Dermis microvascular lymphatic vessel endothelial cell (primary cell): ENCODE data around the gene CAV1. TPM values are rescaled to one million over a fixed set of nuclear protein-coding genes. Genes with fewer than 3 reads are reported as not detected.
A peak's percentile ranks its signal among the peaks of the same experiment; 100 is the strongest.
"Not testable (repeated sequence)": the region's sequence is repeated elsewhere in the genome, so short reads cannot be mapped to it uniquely, and the experiment has no call there.

Experiments used
- DNase-seq, 2 donors: peaks; one replicate each; pipeline versions ENCODE4 v3.0.0 to v3.0.0-alpha.2; 2010; ENCODE audit warnings: low read depth in 2 of 2
- total RNA-seq: library from RNA; depleted of rRNA; stranded (reverse); fragments of >200 nt; gene quantifications from 2 replicates; pipeline ENCODE4 v1.2.1, GENCODE V29; 2014

Gene CAV1
- 644 and 1,184 TPM in 2 replicates for total RNA-seq

DNA sequence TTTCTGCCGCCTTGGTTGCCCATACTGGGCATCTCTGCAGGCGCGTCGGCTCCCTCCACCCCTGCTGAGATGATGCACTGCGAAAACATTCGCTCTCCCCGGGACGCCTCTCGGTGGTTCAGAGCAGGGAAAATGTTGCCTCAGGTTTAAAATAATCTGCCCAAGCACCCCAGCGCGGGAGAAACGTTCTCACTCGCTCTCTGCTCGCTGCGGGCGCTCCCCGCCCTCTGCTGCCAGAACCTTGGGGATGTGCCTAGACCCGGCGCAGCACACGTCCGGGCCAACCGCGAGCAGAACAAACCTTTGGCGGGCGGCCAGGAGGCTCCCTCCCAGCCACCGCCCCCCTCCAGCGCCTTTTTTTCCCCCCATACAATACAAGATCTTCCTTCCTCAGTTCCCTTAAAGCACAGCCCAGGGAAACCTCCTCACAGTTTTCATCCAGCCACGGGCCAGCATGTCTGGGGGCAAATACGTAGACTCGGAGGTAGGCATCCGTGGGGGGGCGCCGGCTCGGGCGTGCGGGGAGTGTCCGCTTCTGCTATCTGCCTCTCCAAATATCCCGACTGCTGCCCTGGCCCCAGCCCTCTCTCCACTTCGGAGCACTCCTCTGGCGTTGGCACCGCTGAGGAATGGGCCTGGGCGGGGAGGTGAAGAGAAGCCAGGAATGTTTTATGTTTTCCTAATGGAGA lies at the start of gene CAV1:
TSS of gene CAV1 (plus strand) at position 428 of the 689 bp plus-strand sequence. CDS start at position 455, 27 bp downstream.
- DNase-seq: peak; percentile 85 to 96

GRCh38 chr7:116477625-116478024 lies 47.2 kb upstream of the CAV1 start:
- DNase-seq: no peak

- no peak for DNase-seq
These were observed 46.0 kb upstream of the CAV1 start for GRCh38 chr7:116478834-116479233.

DNA sequence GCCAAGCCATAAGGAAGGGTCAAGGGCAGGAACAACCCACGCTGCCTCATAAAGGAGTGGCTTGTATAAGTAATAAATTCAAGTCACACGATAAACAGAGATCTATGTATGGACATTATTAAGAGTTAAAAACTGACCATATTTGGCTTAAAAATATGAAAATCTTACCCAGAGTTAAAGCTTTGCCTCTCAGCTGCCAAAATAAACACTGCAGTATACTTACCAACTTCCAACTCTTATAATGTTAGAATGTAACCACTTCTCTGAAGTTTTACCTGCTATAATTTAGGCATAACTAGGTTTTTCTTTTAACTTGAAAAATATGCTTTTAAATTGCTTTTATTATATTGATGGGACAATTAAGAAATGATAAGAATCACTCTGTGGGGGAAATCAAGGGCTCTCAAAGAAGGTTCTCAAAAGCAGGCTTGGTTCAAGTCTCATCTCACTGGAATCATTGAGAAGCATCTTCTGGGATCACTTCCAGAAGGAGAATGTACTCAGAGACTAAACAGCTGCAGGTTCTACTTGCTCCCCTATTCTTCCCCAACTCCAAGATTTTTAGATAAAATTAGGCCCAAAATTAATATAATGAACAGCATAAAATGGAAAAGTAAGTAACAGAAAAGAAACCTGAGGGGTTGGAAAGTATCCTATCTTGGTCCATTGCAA lies 41.4 kb upstream of the CAV1 start:
- DNase-seq: no peak

DNA sequence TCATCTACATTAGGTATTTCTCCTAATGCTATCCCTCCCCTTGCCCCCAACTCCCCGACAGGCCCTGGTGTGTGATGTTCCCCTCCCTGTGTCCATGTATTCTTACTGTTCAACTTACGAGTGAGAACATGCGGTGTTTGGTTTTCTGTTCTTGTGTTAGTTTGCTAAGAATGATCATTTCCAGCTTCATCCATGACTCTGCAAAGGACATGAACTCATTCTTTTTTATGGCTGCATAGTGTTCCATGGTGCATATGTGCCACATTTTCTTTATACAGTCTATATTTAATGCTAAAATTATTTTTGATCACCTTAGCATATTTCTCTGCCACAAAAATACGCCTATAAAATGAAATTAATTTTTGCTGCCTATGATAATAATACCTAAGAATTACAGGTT lies 40.4 kb upstream of the CAV1 start:
- not testable (repeated sequence) for DNase-seq

DNA sequence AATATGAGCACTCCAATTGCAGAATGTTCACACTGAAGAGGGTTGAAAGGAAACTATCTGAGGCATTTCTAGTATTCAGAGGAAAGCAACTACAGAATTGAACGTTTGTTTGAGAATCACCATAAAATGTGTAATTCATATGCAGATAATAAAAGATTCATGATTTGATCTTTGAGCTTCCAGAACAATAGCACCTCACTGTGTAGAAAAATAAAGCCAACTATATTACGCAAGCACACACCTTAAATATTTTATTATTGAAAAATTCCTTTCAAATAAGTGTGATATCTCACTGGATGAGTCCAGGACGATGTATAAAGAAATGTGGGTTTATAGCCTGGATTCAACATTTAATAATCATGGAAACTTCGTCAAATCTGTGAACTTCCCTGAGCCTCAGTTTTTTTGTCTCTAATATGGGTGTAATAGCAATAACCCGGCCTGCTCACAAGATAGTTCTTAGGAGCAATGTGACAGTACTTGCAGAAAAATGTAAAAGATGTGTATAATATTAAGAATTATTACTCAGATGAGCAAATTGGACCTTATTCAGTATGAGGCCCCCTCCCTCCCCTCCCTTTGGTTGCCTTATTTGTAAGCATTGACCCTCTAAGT lies 36.8 kb upstream of the CAV1 start:
- DNase-seq: no peak

GRCh38 chr7:116490351-116490750 lies 34.5 kb upstream of the CAV1 start:
- no peak for DNase-seq

GRCh38 chr7:116491887-116492653 lies 32.8 kb upstream of the CAV1 start:
- DNase-seq: no peak

DNA sequence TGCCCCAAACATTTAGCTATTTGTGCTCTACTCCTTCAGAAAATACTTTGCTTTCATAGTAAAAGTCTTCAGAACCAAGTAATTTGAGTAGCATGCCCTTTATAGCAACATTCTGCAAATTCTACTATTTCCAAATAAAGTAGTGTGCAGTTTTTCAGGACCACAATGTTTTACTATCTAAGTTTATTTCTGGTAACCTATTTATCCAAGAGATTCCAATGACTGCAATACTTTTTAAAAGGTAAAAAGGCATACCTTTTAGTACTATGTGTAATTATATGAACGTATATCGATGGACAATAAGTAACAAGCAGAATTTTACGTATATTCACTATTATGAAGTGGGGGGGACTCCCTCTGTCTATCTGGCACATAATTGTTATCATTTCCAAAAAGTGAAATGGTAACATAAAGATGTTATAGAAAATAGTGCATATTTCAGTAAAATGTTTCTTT lies 32.2 kb upstream of the CAV1 start:
- DNase-seq: no peak

DNA sequence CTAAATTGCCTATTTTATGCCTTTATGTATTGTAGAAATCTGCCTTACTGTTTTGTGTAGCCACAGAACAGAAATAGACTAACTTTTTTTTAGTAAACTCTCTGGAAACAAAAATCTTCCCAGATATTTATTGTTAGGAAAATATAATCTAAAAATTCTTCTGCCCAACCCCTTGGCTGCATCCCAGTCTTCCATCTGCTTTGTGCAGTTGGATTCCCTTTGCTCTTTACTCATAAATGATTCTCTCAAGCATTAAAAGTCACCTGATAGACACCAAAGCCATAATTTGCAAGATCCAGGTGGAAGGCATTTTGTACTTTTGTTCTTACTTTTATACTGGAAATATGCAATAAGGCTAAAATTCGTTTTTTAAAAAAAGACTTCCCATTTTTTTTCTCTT lies 31.4 kb upstream of the CAV1 start:
- DNase-seq: no peak

DNA sequence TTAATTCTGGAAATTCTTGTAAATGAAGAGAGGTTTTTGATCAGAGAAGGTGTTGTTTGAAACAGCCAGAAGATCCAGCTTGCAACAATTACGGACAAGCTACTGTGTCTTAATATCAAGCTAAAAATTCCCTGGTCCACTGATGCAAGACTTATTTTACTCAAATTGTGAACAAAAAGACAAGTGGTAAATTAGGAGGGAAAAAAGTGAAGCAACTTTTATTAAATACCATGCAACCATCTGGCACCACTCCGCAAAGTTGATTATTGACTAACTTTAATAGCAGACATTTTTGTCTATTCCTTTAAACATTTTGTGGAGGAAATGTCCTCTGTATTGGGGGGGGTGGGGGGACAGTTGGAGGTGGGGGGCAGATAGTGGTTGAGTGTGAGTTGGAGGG lies 30.4 kb upstream of the CAV1 start:
- no peak for DNase-seq

GRCh38 chr7:116495736-116496135 lies 29.1 kb upstream of the CAV1 start:
- no peak for DNase-seq

DNA sequence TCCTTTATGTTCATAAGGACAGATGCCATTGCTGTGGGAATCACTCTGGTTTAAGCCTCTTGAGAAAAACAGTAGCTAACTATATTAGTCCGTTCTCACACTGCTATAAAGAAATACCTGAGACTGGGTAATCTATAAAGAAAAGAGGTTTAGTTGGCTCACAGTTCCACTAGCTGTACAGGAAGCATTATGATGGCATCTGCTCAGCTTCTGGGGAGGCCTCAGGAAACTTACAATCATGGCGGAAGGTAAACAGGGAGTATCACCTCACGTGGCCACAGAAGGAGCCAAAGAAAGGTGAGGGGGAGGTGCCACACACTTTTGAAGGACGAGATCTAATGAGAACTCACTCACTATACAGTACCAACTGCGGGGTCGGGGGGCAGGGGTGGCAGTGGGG lies 28.2 kb upstream of the CAV1 start:
- DNase-seq: no peak

DNA sequence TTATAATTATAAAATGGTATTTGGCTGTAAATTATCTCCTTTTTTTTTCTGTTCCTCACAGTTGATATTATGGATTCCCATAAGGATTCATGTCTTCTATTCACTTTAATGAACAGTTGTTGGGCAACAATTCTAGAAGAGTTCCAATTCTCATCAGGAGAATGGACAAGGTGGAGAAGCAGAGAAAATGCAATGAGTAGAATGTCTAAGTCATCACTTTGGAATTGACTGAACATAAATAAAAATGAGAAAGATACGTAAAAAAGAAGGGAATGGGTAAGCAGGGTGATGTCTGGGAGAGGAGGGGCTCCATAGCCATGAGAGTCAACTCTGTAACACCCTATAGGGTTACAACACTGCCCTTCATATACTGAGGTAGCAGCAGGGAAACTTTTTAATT lies 27.1 kb upstream of the CAV1 start:
- no peak for DNase-seq

GRCh38 chr7:116499168-116500077 lies 25.4 kb upstream of the CAV1 start, which contains the start of gene CAV2:
TSS of gene CAV2 (plus strand) at chr7:116499738. CDS start at chr7:116499782, 44 bp downstream.
- peak in 1 of 2 donors; percentile 81 for DNase-seq

DNA sequence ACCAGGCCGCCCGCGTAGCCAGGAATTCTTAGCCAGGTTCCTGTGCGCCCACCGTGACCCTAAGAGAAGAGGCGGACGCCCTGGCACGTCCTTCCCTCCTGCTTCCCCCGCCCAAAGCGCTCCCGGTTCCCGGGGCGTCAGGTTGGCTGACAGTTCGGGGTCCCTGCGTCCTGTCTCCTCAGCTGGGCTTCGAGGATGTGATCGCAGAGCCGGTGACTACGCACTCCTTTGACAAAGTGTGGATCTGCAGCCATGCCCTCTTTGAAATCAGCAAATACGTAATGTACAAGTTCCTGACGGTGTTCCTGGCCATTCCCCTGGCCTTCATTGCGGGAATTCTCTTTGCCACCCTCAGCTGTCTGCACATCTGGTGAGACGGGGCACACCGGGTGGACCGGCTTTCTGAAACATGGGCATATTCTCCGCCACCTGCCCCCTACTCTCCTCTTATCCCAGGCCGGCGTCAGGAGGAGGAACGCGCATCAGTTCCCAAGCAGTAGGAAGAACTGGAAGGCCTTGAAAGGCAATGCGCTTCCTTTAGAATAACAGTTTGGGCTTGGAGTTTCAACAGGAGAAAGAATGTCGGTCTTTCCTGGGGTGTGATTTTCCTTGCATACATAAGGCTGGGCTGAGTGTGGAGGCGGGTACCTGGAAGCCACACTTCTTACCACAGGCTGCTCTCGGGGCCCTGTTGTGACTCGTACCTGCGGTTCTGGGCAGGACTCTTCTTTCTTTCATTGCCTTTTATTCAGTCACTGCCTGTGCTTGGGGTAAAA lies 24.6 kb upstream of the CAV1 start:
- DNase-seq: peak in 1 of 2 donors; percentile 65

GRCh38 chr7:116501425-116502167 lies 23.2 kb upstream of the CAV1 start:
- DNase-seq: peak in 1 of 2 donors; percentile 85

DNA sequence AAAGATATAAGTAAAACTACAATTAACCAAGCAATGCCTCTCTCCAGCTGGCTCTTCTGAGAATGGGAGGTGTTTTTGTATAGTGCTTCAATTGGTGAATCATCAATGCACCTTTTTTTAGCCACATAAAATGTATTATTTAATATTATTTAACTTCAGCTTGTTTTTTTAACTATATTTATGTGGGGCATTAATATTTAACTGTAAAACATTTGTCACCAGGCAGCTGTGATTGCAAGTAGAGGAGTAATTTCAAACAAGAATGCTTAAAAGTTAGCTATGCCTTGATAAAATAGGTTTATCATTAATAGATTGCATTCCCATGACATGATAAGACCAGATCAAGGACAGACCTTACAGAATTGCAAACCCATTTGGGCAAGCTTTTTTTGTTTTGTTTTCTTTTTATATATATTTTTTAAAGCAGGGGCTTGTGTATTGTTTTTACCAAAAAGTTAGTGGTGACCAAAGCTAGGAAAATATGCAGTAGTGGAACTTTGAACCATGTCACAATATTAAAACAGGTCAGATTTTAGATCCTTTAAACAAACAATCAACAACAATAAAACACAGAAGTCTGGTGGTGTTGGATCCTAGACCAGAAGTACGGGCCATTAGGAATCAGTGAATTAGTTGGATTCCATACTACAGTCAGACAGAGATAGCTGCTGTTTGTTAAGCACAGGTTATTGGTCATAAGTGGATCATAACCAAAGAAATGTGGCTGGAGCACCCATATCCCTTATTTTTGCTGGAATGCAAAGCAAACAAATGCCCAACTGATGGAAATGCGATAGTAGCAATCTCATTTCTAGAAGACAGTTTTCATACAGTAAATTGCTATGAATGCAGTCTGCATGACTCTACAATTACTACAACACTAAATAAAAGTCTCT lies 22.4 kb upstream of the CAV1 start:
- no peak for DNase-seq
